ENCODE measurements around the gene PLEKHJ1. TPM values are rescaled to one million over a fixed set of nuclear protein-coding genes. Genes with fewer than 3 reads are reported as not detected.

The PLEKHJ1 gene
- total and polyA plus RNA-seq, 2 of the 13 experiments (the other 11 are each of a cell fraction or from before 2014, with no cell fraction given) = 70.5 to 130 TPM

- H3K4me1 ChIP-seq (ENCODE audit: insufficient read depth, low read length) = no peaks in the 10 kb centered on the region
- no TSS peak for BruUV-seq (replicated peaks)
- intact Hi-C loops (cut with micrococcal nuclease; ENCODE audit: unreplicated experiment) = no loop called here
- H3K4me2 ChIP-seq (ENCODE audit: low read depth, low read length) = no peak overlapping the region
- in situ Hi-C loops (cut with HindIII; ENCODE audit: extremely low pct_ligation_motif_present, low pct_unique_long_range_greater_than_20kb) = no loop called here
- CTCF ChIA-PET (ENCODE audit: low intra/inter-chr PET ratio, low total read pairs) = no interaction called here
- DNase-seq (ENCODE audit: low spot score) (no peak), ATAC-seq (no peak), FAIRE-seq (no peak)
- peaks cover 32 to 66% of the 10 kb centered on the region in 2 experiments for H3K36me3 ChIP-seq (replicated peaks in 1 of 2; ENCODE audit: control insufficient read depth in 1 of 2, insufficient read depth in 2 of 2, low read length in 2 of 2)
- WGBS (ENCODE audit: low lambda C conversion rate) = 98% methylated on average over 9 of the region's 13 CpGs
- no peaks in the 10 kb centered on the region for H3K27me3 ChIP-seq (ENCODE audit: control insufficient read depth in 1 of 2, insufficient read depth in 2 of 2, low read length in 2 of 2)
- peaks cover 19% of the 10 kb centered on the region for H3K79me2 ChIP-seq (ENCODE audit: insufficient read depth, low read length)
- H3K4me3 ChIP-seq (replicated peaks in 1 of 3; ENCODE audit: insufficient read depth in 1 of 3, low read depth in 2 of 3, low read length in 3 of 3) = no peak overlapping the region
- H4K20me1 ChIP-seq (ENCODE audit: insufficient read depth, low read length) = peaks cover 13% of the 10 kb centered on the region; the same call in 1 of the 2 replicates
- TF ChIP-seq BHLHE40 (IDR thresholded peaks at IDR 0.05; ENCODE audit: low read length) = no peak
- TF ChIP-seq BRD4 (CRISPR knock-in tag; IDR thresholded peaks at IDR 0.05) = no peak
- TF ChIP-seq SSRP1 (CRISPR knock-in tag; IDR thresholded peaks at IDR 0.05) = no peak
- no peak for TF ChIP-seq NFIB (CRISPR knock-in tag; IDR thresholded peaks at IDR 0.05; ENCODE audit: borderline replicate concordance)
- TF ChIP-seq HNF4A (CRISPR knock-in tag; IDR thresholded peaks at IDR 0.05) = no peak
- TF ChIP-seq SMC3 (IDR thresholded peaks at IDR 0.05; ENCODE audit: low read length) = no peak
- no peak for TF ChIP-seq RFX3 (CRISPR knock-in tag; IDR thresholded peaks at IDR 0.05)
- no peak overlapping the region for H2AFZ ChIP-seq (ENCODE audit: low read length)
- H3K9ac ChIP-seq (ENCODE audit: insufficient read depth, low read depth, low read length) = no peak overlapping the region
- no peak overlapping the region for H3K27ac ChIP-seq (ENCODE audit: extremely low read length, insufficient read depth, low read length)
- H3K9me3 ChIP-seq (ENCODE audit: low read length) = no peaks in the 10 kb centered on the region
- POLR2A ChIA-PET = no interaction called here
These were observed 40.8 kb downstream of the PLEKHJ1 start for GRCh38 chr19:2195361-2195760.

DNA sequence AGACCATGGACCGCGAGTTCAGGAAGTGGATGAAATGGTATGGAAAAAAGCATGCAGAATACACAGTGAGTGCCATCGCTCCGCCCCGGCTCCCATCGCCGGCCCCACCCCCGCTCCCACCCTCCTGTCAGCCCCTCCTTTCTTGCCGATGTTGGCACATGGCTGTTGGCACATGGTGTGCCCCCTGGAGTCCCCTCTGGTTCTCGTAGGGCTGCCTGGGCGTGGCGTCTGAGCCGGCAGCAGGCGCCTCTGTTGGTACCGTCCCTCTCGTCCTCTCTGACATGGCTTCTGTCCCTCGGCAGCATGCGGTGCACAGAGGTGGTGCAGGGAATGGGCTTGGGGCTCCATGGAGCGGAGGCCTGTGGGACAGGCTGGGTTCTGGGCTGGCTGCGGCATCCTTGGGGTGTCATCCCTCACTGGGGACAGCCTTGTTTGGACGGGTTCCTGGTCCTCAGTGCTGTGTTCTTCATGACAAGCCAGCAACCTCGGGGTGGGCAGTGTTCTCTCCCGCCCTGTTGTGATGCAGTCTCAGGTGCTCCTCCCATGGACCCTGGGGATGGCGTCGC is 41.5 kb downstream of the PLEKHJ1 start:
- no peaks in the 10 kb centered on the region for H3K27me3 ChIP-seq (ENCODE audit: control insufficient read depth in 1 of 2, insufficient read depth in 2 of 2, low read length in 2 of 2)
- intact Hi-C loops (cut with micrococcal nuclease; ENCODE audit: unreplicated experiment) = no loop called here
- 97% methylated on average over 18 of the region's 25 CpGs for WGBS (ENCODE audit: low lambda C conversion rate)
- in situ Hi-C loops (cut with HindIII; ENCODE audit: extremely low pct_ligation_motif_present, low pct_unique_long_range_greater_than_20kb) = no loop called here
- DNase-seq (ENCODE audit: low spot score) (no peak), ATAC-seq (no peak), FAIRE-seq (no peak)
- CTCF ChIA-PET (ENCODE audit: low intra/inter-chr PET ratio, low total read pairs) = no interaction called here
- peaks cover 19% of the 10 kb centered on the region for H3K79me2 ChIP-seq (ENCODE audit: insufficient read depth, low read length)
- H3K27ac ChIP-seq (ENCODE audit: extremely low read length, insufficient read depth, low read length) = no peak overlapping the region
- TF ChIP-seq SP5 (CRISPR knock-in tag; IDR thresholded peaks at IDR 0.05; ENCODE audit: borderline replicate concordance, low read depth) = no peak
- peak; percentile 55 for TF ChIP-seq AGO2 (optimal IDR thresholded peaks at IDR 0.05; ENCODE audit: low read depth, low read length)
- TF ChIP-seq ZMAT3 (CRISPR knock-in tag; conservative IDR thresholded peaks at IDR 0.05) = no peak
- no peak for TF ChIP-seq ZNF484 (CRISPR knock-in tag; IDR thresholded peaks at IDR 0.05; ENCODE audit: borderline replicate concordance, low read depth)
- H2AFZ ChIP-seq (ENCODE audit: low read length) = no peak overlapping the region
- H3K4me1 ChIP-seq (ENCODE audit: insufficient read depth, low read length) = no peaks in the 10 kb centered on the region
- H3K36me3 ChIP-seq (replicated peaks in 1 of 2; ENCODE audit: control insufficient read depth in 1 of 2, insufficient read depth in 2 of 2, low read length in 2 of 2) = peaks cover 34 to 67% of the 10 kb centered on the region in 2 experiments; a peak in 4 of 5 replicates
- POLR2A ChIA-PET = no interaction called here
- H3K9ac ChIP-seq (ENCODE audit: insufficient read depth, low read depth, low read length) = no peak overlapping the region
- no peak overlapping the region for H3K4me2 ChIP-seq (ENCODE audit: low read depth, low read length)
- no peak overlapping the region for H3K4me3 ChIP-seq (replicated peaks in 1 of 3; ENCODE audit: insufficient read depth in 1 of 3, low read depth in 2 of 3, low read length in 3 of 3)
- no TSS peak for BruUV-seq (replicated peaks)
- no peaks in the 10 kb centered on the region for H3K9me3 ChIP-seq (ENCODE audit: low read length)
- peaks cover 11% of the 10 kb centered on the region; the same call in 1 of the 2 replicates for H4K20me1 ChIP-seq (ENCODE audit: insufficient read depth, low read length)
